H9 (cell line): Measurements from ENCODE around the gene APBA2. TPM values are rescaled to one million over a fixed set of nuclear protein-coding genes. Genes with fewer than 3 reads are reported as not detected.

Experiments used
- DNase-seq: peaks from one replicate; pipeline ENCODE4 v3.0.0-alpha.2; 2017
- H2AFZ ChIP-seq: one replicate; pipeline ENCODE4 v1.6.1; 2013; ENCODE audit warnings: mild to moderate bottlenecking, low read length, control low read depth, moderate library complexity
- H2AK5ac ChIP-seq: 2 replicates; pipeline ENCODE4 v1.6.1; 2013; ENCODE audit warnings: low read length, control low read depth, mixed read lengths; ENCODE audit not compliant: insufficient read length
- H2BK120ac ChIP-seq: one replicate; pipeline ENCODE4 v1.6.1; 2013; ENCODE audit warnings: low read depth, mild to moderate bottlenecking, low read length, control low read depth, inconsistent platforms; ENCODE audit not compliant: poor library complexity, severe bottlenecking
- H2BK12ac ChIP-seq: 2 replicates; pipeline ENCODE4 v1.6.1; 2013; ENCODE audit warnings: low read length, control low read depth, mixed read lengths, low read depth; ENCODE audit not compliant: insufficient read length
- H2BK15ac ChIP-seq: 2 replicates; pipeline ENCODE4 v1.6.1; 2013; ENCODE audit warnings: low read depth, low read length, control low read depth
- H2BK20ac ChIP-seq: one replicate; pipeline ENCODE4 v1.6.1; 2013; ENCODE audit warnings: low read depth, mild to moderate bottlenecking, low read length, control low read depth, inconsistent platforms; ENCODE audit not compliant: poor library complexity, severe bottlenecking
- H2BK5ac ChIP-seq: 2 replicates; pipeline ENCODE4 v1.6.1; 2013; ENCODE audit warnings: low read length, control low read depth, mixed read lengths; ENCODE audit not compliant: insufficient read length
- H3K14ac ChIP-seq: 2 replicates; pipeline ENCODE4 v1.6.1; 2013; ENCODE audit warnings: low read length, control low read depth; ENCODE audit not compliant: insufficient read depth
- H3K18ac ChIP-seq: 2 replicates; pipeline ENCODE4 v1.6.1; 2013; ENCODE audit warnings: low read depth, mild to moderate bottlenecking, mixed read lengths, low read length, control low read depth; ENCODE audit not compliant: insufficient read length
- H3K23ac ChIP-seq: 2 replicates; pipeline ENCODE4 v1.6.1; 2013; ENCODE audit warnings: low read length, control low read depth, mixed read lengths, low read depth; ENCODE audit not compliant: insufficient read length
- H3K23me2 ChIP-seq: 2 replicates; pipeline ENCODE4 v1.6.1; 2013; ENCODE audit warnings: low read depth, mild to moderate bottlenecking, mixed read lengths, low read length, control low read depth; ENCODE audit not compliant: insufficient read length, poor library complexity, severe bottlenecking
- H3K27ac ChIP-seq: 2 replicates; pipeline ENCODE4 v1.5.1; 2013; ENCODE audit warnings: low read length, control low read depth, mixed read lengths, low read depth; ENCODE audit not compliant: insufficient read length
- H3K27me3 ChIP-seq: 2 replicates; pipeline ENCODE4 v1.6.1; 2013; ENCODE audit warnings: low read length, control low read depth, inconsistent platforms; ENCODE audit not compliant: insufficient read depth
- H3K4ac ChIP-seq: 2 replicates; pipeline ENCODE4 v1.6.1; 2013; ENCODE audit warnings: low read depth, mild to moderate bottlenecking, control low read depth, inconsistent platforms, low read length, moderate library complexity
- H3K4me1 ChIP-seq: 2 replicates; pipeline ENCODE4 v1.6.1; 2013; ENCODE audit warnings: low read length, control low read depth, inconsistent platforms; ENCODE audit not compliant: insufficient read depth
- H3K4me2 ChIP-seq: 2 replicates; pipeline ENCODE4 v1.6.1; 2013; ENCODE audit warnings: low read length, control low read depth, mixed read lengths; ENCODE audit not compliant: insufficient read length, insufficient read depth
- H3K56ac ChIP-seq: 2 replicates; pipeline ENCODE4 v1.6.1; 2013; ENCODE audit warnings: low read depth, mild to moderate bottlenecking, mixed read lengths, low read length, control low read depth; ENCODE audit not compliant: insufficient read length
- H3K79me1 ChIP-seq: 2 replicates; pipeline ENCODE4 v1.6.1; 2013; ENCODE audit warnings: low read depth, mild to moderate bottlenecking, moderate library complexity, low read length, control low read depth, inconsistent platforms; ENCODE audit not compliant: insufficient read depth, poor library complexity, severe bottlenecking
- H3K79me2 ChIP-seq: 2 replicates; pipeline ENCODE4 v1.6.1; 2013; ENCODE audit warnings: low read length, control low read depth, inconsistent platforms; ENCODE audit not compliant: insufficient read depth
- H3K9ac ChIP-seq: 2 replicates; pipeline ENCODE4 v1.6.1; 2013; ENCODE audit warnings: low read length, control low read depth, mixed read lengths; ENCODE audit not compliant: insufficient read length; ENCODE audit errors: extremely low read depth
- H3K9me3 ChIP-seq: one replicate; pipeline ENCODE4 v1.6.1; 2013; ENCODE audit warnings: low read depth, low read length, inconsistent platforms; ENCODE audit not compliant: control insufficient read depth
- H3T11ph ChIP-seq: one replicate; pipeline ENCODE4 v1.6.1; 2013; ENCODE audit warnings: mild to moderate bottlenecking, low read length, control low read depth, inconsistent platforms
- H4K20me1 ChIP-seq: one replicate; pipeline ENCODE4 v1.6.1; 2013; ENCODE audit not compliant: control insufficient read depth, insufficient read length, insufficient read depth
- H4K5ac ChIP-seq: 2 replicates; pipeline ENCODE4 v1.6.1; 2013; ENCODE audit warnings: low read depth, mild to moderate bottlenecking, mixed read lengths, low read length, control low read depth; ENCODE audit not compliant: insufficient read length
- H4K8ac ChIP-seq: replicated peaks from 2 replicates; pipeline ENCODE4 v1.6.1; 2013; ENCODE audit warnings: low read length, control low read depth, mixed read lengths, low read depth; ENCODE audit not compliant: insufficient read length
- H4K91ac ChIP-seq: 2 replicates; pipeline ENCODE4 v1.6.1; 2013; ENCODE audit warnings: low read depth, mild to moderate bottlenecking, moderate library complexity, mixed read lengths, low read length, control low read depth; ENCODE audit not compliant: insufficient read length
- H3K27ac Mint-ChIP-seq, 3 experiments: 2 replicates in 2 of 3; 3 replicates in 1 of 3; pipeline ENCODE4 v1.8.0; 2020 to 2021; ENCODE audit warnings: mixed read lengths in 3 of 3, mild to moderate bottlenecking in 1 of 3, moderate library complexity in 1 of 3
- H3K27me3 Mint-ChIP-seq: 2 replicates; pipeline ENCODE4 v1.8.0; 2021; ENCODE audit warnings: low read depth, mild to moderate bottlenecking, moderate library complexity, mixed read lengths
- H3K36me3 Mint-ChIP-seq, 3 experiments: 2 replicates in 2 of 3; 3 replicates in 1 of 3; pipeline ENCODE4 v1.8.0; 2020 to 2021; ENCODE audit warnings: low read depth in 3 of 3, mixed read lengths in 3 of 3; ENCODE audit not compliant: insufficient read depth in 1 of 3
- H3K4me1 Mint-ChIP-seq, 2 experiments: 2 replicates each; pipeline ENCODE4 v1.8.0; 2020; ENCODE audit warnings: mixed read lengths in 2 of 2
- H3K4me3 Mint-ChIP-seq, 2 experiments: 2 replicates in 1 of 2; 3 replicates in 1 of 2; pipeline ENCODE4 v1.8.0; 2020 to 2021; ENCODE audit warnings: mild to moderate bottlenecking in 2 of 2, mixed read lengths in 2 of 2, moderate library complexity in 1 of 2
- H3K9me3 Mint-ChIP-seq, 2 experiments: 2 replicates in 1 of 2; 3 replicates in 1 of 2; pipeline ENCODE4 v1.8.0; 2020; ENCODE audit warnings: mild to moderate bottlenecking in 2 of 2, mixed read lengths in 2 of 2, moderate library complexity in 1 of 2
- CTCF ChIP-seq: fragments of 200-600 bp; sonication (generic); conservative IDR thresholded peaks from 3 replicates; pipeline ENCODE4 v1.8.0; 2021; ENCODE audit warnings: antibody characterized with exemption, mild to moderate bottlenecking
- WGBS: extraction: QIAGEN DNeasy Blood & Tissue Kit; methylation state at CpG from one replicate; pipeline ENCODE4 v1.1.7; 2013; ENCODE audit warnings: missing lambda C conversion rate, low lambda C conversion rate, mixed read lengths; ENCODE audit not compliant: insufficient read length; ENCODE audit errors: extremely low coverage; 5-methylcytosine and 5-hydroxymethylcytosine counted together
- total RNA-seq: library from RNA; stranded (reverse); gene quantifications from 2 replicates; pipeline ENCODE4 v1.2.1, GENCODE V29; 2021

APBA2 gene
- total RNA-seq, 1 experiment from 2014 or later = 14.3 TPM

DNA sequence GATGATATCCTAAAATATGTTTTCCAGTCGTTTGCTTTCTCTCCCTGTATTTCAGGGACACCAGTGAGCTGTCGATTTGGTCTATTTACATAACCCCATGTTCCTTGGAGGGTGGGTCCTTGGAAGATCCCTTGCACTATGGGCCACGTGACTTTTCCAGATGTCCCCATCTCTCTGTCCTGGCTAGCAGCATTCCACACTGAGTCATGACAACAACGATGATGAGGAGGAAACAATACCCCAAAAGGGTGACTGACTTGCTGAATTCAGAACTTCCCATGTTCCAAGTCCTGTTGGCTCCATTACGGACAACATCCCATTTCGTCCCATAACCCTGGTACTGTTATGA lies 249.5 kb downstream of the APBA2 start:
- no peak overlapping the region for H3K4me2 ChIP-seq
- H4K5ac ChIP-seq = no peak overlapping the region
- H3K9ac ChIP-seq = no peak overlapping the region
- no peak overlapping the region for H3K23ac ChIP-seq
- H3K18ac ChIP-seq = no peak overlapping the region
- no peaks in the 10 kb centered on the region; the same call in 1 of the 2 replicates for H3K27me3 Mint-ChIP-seq
- H3K79me1 ChIP-seq = no peaks in the 10 kb centered on the region
- H3K56ac ChIP-seq = no peak overlapping the region
- H4K20me1 ChIP-seq = no peaks in the 10 kb centered on the region
- no peak overlapping the region for H3K27ac ChIP-seq
- H2AK5ac ChIP-seq = no peak overlapping the region
- peak overlapping the region in 1 of 3 experiments; percentile 44; a peak in 1 of 7 replicates for H3K27ac Mint-ChIP-seq
- no peak overlapping the region for H2BK20ac ChIP-seq
- H3T11ph ChIP-seq = no peak overlapping the region
- H3K79me2 ChIP-seq = no peaks in the 10 kb centered on the region
- no peak overlapping the region for H3K4me3 Mint-ChIP-seq
- H2BK5ac ChIP-seq = no peak overlapping the region
- no peak overlapping the region for H2AFZ ChIP-seq
- no peak overlapping the region for H3K14ac ChIP-seq
- no peaks in the 10 kb centered on the region; the same call in 1 of the 2 replicates for H3K4me1 ChIP-seq
- no peak overlapping the region for H2BK12ac ChIP-seq
- no peak overlapping the region for H2BK120ac ChIP-seq
- H2BK15ac ChIP-seq = no peak overlapping the region
- H3K4me1 Mint-ChIP-seq = peaks cover 12 to 27% of the 10 kb centered on the region in 2 experiments
- peaks cover 4% of the 10 kb centered on the region for H3K23me2 ChIP-seq
- no peak overlapping the region for H3K4ac ChIP-seq
- no peaks in the 10 kb centered on the region for H3K27me3 ChIP-seq
- DNase-seq = peak; percentile 9
- no peak overlapping the region for H4K91ac ChIP-seq
- WGBS = no CpG with 5 or more reads among the region's 6 CpGs
- no peak overlapping the region for H4K8ac ChIP-seq
- TF ChIP-seq CTCF = no peak
- no peaks in the 10 kb centered on the region for H3K9me3 ChIP-seq
- H3K36me3 Mint-ChIP-seq = no peaks in the 10 kb centered on the region
- H3K9me3 Mint-ChIP-seq = no peaks in the 10 kb centered on the region
